Endothelial cell of umbilical vein (primary cell): ENCODE results near the gene VIPR2.

Experiments used
- CTCF ChIP-seq, 2 donors: IDR thresholded peaks; 1 replicate in 1 of 2; 2 replicates in 1 of 2; pipeline ENCODE4 v1.5.1; 2011; ENCODE audit warnings: low read length in 2 of 2, mild to moderate bottlenecking in 2 of 2, moderate library complexity in 2 of 2, control low read depth in 1 of 2, inconsistent platforms in 1 of 2, low read depth in 1 of 2; ENCODE audit not compliant: insufficient read depth in 1 of 2; ENCODE audit errors: extremely low read depth in 1 of 2
- FOS ChIP-seq: IDR thresholded peaks from 2 replicates; pipeline ENCODE4 v1.6.1; 2011; ENCODE audit warnings: mild to moderate bottlenecking, low read length, moderate library complexity, borderline replicate concordance; ENCODE audit not compliant: insufficient read depth
- JUN ChIP-seq: IDR thresholded peaks from 2 replicates; pipeline ENCODE4 v1.6.1; 2011; ENCODE audit warnings: borderline replicate concordance, low read depth; ENCODE audit not compliant: insufficient read length, insufficient read depth
- POLR2A ChIP-seq: IDR thresholded peaks from 2 replicates; pipeline ENCODE4 v1.6.1; 2012; ENCODE audit warnings: low read depth, mild to moderate bottlenecking, control low read depth, low read length

DNA sequence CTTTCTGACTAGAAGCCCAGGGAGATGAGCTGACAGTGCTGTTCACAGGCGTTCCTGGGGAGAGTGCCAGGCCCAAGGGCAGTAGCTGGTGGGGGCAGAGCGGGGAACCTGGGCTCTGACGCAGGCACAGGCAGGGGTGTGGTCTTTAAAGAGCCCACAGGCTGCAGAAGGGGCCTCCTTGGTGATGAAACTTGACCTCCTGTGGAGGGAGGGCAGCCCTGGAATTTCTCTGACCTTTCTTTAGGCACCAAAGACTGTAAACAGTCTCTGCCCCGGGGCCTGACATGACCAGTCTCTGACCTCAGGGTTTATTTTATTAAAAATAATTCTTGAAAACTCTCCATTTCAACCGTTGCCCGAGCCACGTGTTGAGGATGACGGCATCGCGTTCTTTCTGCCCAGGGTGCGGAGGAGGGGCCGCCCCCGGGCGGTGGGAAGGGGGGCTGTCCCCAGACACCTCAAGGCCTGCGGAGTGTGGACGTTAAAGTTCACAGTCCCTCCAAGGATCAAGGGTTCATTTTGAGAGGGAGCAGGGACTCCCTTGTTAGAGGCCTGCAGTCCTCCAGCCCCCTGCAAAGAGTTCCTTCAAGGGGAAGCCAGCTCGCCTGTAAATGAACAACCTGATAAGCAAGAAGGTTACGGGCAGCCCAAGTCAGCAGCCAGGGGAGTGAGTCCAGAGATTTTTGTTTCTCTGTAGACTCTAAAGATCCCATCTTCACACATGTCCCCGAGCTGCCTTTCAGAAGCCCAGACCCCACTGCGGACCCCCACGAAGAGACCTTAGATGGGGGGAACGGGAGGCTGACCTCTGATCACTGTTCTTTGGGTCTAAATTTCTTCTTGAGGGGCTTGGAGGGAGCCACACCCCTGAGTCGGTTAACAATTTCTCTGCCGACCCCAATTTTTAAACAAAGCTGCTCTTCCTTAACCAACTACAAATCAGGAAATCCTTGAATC is 128.9 kb downstream of the VIPR2 start:
- TF ChIP-seq CTCF (IDR thresholded peaks at IDR 0.05; ENCODE audit: extremely low read depth in 1 of 2, insufficient read depth in 1 of 2, low read depth in 1 of 2, low read length in 2 of 2) (no peak), POLR2A (no peak), JUN (no peak), FOS (no peak)
